GM19043 (cell line): ENCODE data around the gene RWDD3.

Experiments used
- ATAC-seq: cut with Tn5 transposase; IDR thresholded peaks from one replicate; pipeline ENCODE4 v1.9.1; 2021; ENCODE audit warnings: low read depth; ENCODE audit not compliant: unreplicated experiment

The RWDD3 gene

DNA sequence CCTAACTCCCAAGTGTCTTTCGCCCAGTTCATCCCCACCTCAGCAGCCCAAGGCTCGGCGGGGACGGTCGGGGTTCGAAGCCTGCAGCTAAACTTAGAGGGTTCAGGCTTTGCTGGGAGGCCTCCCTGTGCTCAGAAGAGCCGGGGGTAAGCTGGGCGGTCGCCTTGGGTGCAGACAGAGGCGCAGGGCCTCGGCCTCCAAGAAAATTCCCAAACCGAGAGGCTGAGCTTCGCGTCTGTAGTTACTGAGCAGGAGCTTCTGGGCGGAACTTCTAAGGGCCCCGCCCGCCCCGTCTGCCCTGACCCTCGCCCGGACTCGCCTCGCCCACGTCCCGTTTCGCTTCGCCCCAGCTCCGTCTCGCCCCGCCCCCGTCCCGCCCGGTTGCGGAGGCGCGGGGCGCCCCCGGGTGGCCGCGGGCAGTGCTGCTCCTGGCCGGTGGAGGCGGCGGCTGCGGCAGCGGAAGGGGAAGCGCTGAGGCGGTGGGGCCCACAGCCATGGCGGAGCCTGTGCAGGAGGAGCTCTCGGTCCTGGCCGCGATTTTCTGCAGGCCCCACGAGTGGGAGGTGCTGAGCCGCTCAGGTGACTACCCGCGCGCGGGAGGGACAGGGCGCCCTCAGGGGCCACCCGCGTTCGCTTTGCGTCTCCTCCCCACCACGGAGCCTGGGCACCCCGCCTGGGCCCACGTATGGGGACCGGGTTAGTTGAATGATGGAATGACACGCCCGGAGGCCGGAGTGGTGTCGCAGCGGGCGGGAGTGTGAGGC lies at the start of gene RWDD3:
RWDD3 (plus strand) TSS at position 474 of the 764 bp plus-strand sequence; CDS start at position 495, 21 bp downstream.
- ATAC-seq, result peak; percentile 96

DNA sequence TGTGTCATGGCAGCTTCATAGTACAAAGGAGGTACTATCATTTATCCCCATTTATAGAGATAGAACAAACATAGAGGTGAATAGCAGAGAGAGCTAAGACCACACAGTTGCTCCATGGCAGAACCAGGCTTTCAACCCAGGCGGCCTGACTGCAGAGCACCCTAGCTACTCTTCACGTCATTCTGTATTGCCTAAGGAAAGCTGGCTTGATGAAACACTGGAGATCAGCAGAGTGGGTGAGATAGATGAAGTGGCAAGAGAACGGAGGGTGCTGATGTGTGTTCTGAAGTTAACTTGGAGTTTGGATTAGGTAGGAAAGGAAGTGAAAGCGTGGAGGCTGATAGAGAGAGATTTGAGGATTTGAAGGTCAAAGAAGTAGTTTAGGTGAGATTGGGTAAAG lies 47.9 kb upstream of the RWDD3 start:
- no peak for ATAC-seq

- ATAC-seq, result no peak
These were observed 40.4 kb upstream of the RWDD3 start for GRCh38 chr1:95193591-95193990.

GRCh38 chr1:95195046-95195445 lies 39.0 kb upstream of the RWDD3 start:
- ATAC-seq, result no peak

DNA sequence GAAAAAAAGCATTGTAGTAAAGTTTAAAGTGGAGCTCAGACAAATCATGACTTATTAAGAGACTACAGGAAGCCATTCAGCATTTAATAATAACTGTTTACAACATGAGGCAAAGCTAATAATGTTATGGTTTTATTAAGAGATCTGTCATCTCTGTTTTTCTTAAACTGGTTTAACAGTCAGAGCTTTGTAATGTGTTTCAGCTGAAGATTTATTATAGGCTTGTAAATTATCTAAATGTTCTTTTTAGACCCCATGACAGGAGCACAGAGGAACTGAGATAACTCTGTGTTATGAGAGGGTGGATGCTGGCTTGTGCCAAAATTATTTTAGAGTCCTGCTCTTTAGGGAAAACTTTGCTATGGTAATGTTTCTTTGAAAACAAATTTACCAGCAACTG lies 38.0 kb upstream of the RWDD3 start:
- no peak for ATAC-seq

DNA sequence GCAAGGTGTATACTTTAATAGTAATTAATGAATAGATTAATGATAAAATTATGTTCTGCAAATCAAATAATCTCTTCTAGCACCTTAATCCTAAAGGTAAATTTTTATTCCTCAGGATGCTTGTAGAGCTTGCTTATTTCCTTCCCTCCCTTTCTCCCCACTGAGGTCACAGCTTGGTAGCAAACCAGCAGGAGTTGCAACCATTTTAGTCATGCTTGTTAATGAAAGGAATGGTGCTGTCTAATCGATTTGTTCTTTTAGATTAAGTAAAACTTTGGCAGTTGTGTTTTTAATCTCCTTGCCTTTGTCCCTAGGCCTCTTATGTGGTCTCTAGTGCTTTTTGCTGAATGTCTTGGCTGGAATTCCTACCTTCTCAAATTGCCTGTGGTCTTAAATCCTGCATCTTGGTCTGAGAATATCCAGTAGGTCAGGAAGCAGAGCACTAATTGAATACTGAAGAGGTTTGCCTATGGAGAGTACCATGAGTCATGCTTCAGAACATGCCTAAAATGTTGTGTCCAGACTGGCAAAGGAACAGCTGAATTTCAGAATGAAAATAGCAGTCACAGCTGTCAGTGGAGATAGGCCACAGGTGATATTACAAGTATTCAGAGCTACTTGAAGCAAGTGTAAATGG lies 36.3 kb upstream of the RWDD3 start:
- ATAC-seq, result no peak

DNA sequence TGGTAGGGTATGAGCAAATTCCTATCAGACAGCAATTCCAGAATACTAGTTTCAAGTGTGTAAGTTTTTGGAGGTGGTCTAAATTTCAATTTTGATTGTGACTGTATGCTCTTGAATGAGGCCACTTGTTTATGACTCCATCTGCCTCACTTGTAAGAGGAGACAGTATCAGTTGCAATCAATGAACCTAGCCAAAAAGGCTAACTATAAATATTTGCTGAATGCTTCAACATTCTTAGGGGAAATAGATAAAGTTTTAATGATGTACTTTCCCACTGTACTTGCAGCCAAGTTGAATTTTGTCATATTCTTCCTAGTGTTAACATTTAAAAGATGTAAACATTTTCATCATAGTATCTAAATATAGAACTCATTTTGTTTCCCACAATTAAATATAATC lies 32.1 kb upstream of the RWDD3 start:
- no peak for ATAC-seq

GRCh38 chr1:95203908-95204437 lies 30.0 kb upstream of the RWDD3 start:
- ATAC-seq, result no peak

DNA sequence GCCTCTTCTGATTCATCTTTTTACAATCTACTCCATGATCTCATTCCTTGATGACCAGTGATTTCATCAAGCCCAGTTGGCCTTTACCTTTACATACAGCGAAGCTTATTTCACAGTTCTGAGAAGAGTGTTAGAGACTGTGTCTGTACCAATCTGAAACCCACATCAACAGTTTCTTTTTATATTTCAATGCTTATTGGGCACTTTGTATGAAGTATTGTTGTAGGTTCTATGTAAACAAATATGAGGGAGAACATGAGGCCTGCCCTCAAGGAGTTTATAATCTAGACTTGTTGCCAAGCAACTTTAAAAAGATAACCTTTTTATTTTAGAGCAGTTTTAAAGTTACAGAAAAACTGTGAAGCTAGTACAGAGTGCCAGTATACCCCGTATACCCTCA lies 27.5 kb upstream of the RWDD3 start:
- ATAC-seq, result no peak

- ATAC-seq, result no peak
These were observed 26.6 kb upstream of the RWDD3 start for GRCh38 chr1:95207223-95207935.

DNA sequence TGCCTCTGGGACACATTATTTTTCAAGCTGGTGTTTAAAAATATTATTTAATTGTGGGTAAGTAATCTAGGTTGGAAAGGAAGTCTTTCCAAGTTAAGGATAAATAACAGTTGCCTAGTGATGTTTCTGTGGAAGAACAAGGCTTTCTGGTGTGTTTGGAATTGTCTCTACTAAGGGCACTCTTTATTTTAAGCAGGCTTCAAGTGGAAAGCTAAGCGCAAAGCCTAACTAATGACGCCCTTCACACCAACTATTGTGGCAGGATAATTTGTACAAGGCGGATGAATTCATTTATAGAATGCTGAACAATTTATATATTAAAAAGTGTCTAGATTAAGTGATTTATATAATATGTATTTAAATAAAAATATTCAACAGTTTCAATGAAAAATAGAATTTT lies 25.1 kb upstream of the RWDD3 start:
- no peak for ATAC-seq

DNA sequence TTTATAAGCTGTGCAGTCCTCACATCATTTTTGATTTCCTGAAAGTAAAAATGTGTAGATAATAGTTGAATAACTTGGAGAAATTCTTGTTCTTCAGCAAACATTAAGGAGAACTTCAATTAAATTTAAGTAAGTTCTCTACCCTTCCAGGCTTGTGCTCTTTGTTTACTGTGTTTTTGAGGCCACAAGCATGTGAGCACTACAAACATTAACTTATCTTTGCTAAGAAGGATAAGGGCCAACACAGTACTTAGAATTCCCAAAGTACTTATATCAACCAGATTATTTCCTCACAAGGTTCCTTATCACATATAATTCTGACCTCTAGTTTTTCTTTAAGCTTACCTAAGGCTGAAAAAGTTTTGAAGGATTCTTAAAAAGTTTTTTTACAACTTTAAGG lies 24.7 kb upstream of the RWDD3 start:
- ATAC-seq, result no peak

GRCh38 chr1:95216292-95216990 lies 17.6 kb upstream of the RWDD3 start:
- no peak for ATAC-seq

DNA sequence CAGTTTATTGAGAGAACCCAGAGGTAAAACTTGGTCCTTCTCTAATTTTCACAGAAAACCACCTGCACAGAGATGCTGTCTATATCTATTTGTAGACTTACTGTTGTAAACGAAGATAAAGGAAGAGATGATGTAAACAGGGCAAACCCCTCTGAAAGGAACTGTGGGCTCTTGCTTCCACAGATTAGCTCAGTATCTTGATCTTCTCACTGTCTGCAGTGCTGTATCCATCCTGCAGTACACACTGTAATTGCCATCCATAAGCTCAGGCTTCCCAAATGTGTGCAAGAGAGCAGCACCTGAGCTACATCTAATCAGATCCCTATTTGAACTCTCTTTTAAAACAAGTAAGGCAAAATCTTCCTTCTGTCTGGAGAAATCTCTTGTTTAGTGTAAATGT lies 16.6 kb upstream of the RWDD3 start:
- no peak for ATAC-seq

DNA sequence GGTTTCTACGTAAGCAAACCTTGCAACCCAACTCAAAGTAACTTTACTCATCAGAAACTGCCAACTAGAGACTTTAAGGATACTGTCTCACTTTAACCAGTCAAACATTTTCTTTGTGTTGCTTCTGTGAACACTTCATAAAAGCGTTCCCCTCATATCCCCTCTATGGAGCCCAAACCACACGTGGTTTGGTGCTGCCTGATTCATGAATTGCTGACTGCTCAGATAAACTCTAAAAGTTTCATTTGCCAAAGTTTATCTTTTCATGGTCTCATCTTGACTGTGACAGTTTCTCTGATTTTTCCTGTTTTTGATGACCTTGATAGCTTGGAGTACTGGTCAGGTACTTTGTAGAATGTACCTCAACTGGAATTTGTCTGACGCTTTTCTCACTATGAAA lies 14.6 kb upstream of the RWDD3 start:
- ATAC-seq, result no peak

DNA sequence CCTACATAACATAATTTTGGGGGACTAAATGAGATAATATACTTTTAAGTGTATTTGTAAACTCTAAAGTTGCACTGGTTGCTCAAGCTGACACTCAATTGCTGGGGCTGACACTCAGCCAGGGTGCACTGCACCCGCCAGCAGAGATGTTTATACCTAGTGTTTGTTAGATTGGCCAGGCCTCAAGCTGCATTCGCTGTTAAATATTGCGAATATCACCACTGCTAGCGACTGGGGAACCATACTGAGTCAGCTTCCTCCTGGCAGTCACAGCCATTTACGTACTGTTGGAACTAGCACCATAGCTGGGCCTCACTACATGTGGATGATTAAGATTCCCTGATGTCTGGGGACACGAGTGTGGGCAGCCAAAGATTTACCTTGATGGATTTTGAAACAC lies 12.7 kb upstream of the RWDD3 start:
- ATAC-seq, result no peak

DNA sequence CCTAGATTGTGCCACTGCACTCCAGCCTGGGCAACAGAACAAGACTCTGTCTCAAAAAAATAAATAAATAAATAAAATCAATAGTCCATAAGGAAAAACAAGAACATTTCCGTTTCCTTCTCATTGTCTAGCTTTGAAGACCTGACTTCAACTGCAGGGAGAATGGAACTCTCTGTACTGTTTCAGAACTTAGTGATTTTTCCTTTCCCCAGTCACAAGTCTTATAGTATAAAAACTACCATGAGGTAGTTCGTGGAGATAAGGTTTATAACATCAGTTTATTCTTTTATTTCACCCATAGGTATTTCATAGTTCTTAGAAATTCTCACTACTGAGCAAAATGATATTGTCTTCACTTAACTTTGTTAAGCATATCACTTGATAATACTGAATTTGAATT lies 11.4 kb upstream of the RWDD3 start:
- no peak for ATAC-seq

- no peak for ATAC-seq
These were observed 10.9 kb upstream of the RWDD3 start for GRCh38 chr1:95223110-95223509.

- ATAC-seq, result no peak
These were observed 7.0 kb upstream of the RWDD3 start for GRCh38 chr1:95226781-95227660.

- ATAC-seq, result no peak
These were observed 5.0 kb upstream of the RWDD3 start for GRCh38 chr1:95229037-95229436.
